Smooth muscle cell (in vitro differentiated cells): ENCODE results near the gene CFAP299. TPM values are rescaled to one million over a fixed set of nuclear protein-coding genes. Genes with fewer than 3 reads are reported as not detected.
"Not testable (repeated sequence)": the region's sequence is repeated elsewhere in the genome, so short reads cannot be mapped to it uniquely, and the experiment has no call there.

ENCODE experiments used
- DNase-seq: peaks from one replicate; lab custom pipeline; 2025; ENCODE audit not compliant: unreplicated experiment; lab: John Stamatoyannopoulos, UW
- H2AFZ ChIP-seq: fragments of 200-600 bp; sonication (generic); 2 replicates; pipeline ENCODE4 v1.6.0; 2016; ENCODE audit warnings: antibody characterized with exemption, low read depth, mild to moderate bottlenecking
- H3F3A ChIP-seq: fragments of 200-600 bp; sonication (generic); 2 replicates; pipeline ENCODE4 v1.6.0; 2017; ENCODE audit warnings: antibody characterized with exemption, low read depth
- H3K27ac ChIP-seq: fragments of 200-600 bp; sonication (generic); 2 replicates; pipeline ENCODE4 v1.5.1; 2016; ENCODE audit warnings: low read depth, mild to moderate bottlenecking
- H3K27me3 ChIP-seq: fragments of 200-600 bp; sonication (generic); 2 replicates; pipeline ENCODE4 v1.6.1; 2016; ENCODE audit warnings: low read depth, mild to moderate bottlenecking
- H3K36me3 ChIP-seq: fragments of 200-600 bp; sonication (generic); 2 replicates; pipeline ENCODE4 v1.5.1; 2016; ENCODE audit warnings: low read depth
- H3K4me1 ChIP-seq: fragments of 200-600 bp; sonication (generic); 2 replicates; pipeline ENCODE4 v1.5.1; 2016; ENCODE audit warnings: low read depth
- H3K4me2 ChIP-seq: fragments of 200-600 bp; sonication (generic); 2 replicates; pipeline ENCODE4 v1.6.0; 2016; ENCODE audit warnings: mild to moderate bottlenecking
- H3K4me3 ChIP-seq: fragments of 200-600 bp; sonication (generic); 2 replicates; pipeline ENCODE4 v1.5.1; 2016; ENCODE audit warnings: mild to moderate bottlenecking
- H3K79me2 ChIP-seq: fragments of 200-600 bp; sonication (generic); 2 replicates; pipeline ENCODE4 v1.6.0; 2016; ENCODE audit warnings: low read depth, mild to moderate bottlenecking
- H3K9ac ChIP-seq: fragments of 200-600 bp; sonication (generic); 2 replicates; pipeline ENCODE4 v1.6.0; 2016; ENCODE audit warnings: low read depth
- H3K9me3 ChIP-seq: fragments of 200-600 bp; sonication (generic); replicated peaks from 2 replicates; pipeline ENCODE4 v1.5.1; 2016; ENCODE audit warnings: low read depth
- H4K20me1 ChIP-seq: fragments of 200-600 bp; sonication (generic); 2 replicates; pipeline ENCODE4 v1.6.0; 2016; ENCODE audit warnings: low read depth
- CTCF ChIP-seq: fragments of 200-600 bp; sonication (generic); IDR thresholded peaks from 2 replicates; pipeline ENCODE4 v1.5.1; 2017; ENCODE audit warnings: borderline replicate concordance, mild to moderate bottlenecking, antibody characterized with exemption; ENCODE audit not compliant: insufficient read depth, poor library complexity, severe bottlenecking
- WGBS: methylation state at CpG from one replicate; pipeline ENCODE4 v1.1.7; 2016; ENCODE audit warnings: low lambda C conversion rate; 5-methylcytosine and 5-hydroxymethylcytosine counted together
- polyA plus RNA-seq: library from polyadenylated mRNA; unstranded; fragments of >200 nt; fragmentation: Nextera tagmentation; extraction: Ambion mirVana; gene quantifications from 2 replicates; pipeline ENCODE4 v1.2.1, GENCODE V29; 2016
- total RNA-seq: library from RNA; depleted of rRNA; stranded (reverse); fragments of >200 nt; gene quantifications from 2 replicates; pipeline ENCODE4 v1.2.3, GENCODE V29; 2014

CFAP299 gene
- total and polyA plus RNA-seq, 2 experiments from 2014 or later, result not detected

- no peaks in the 10 kb centered on the region for H3K4me1 ChIP-seq
- 78% methylated on average over 1 of the region's 1 CpG for WGBS
- H3K79me2 ChIP-seq, result no peaks in the 10 kb centered on the region
- H3K27ac ChIP-seq, result no peak overlapping the region
- H3K4me3 ChIP-seq, result no peak overlapping the region
- H4K20me1 ChIP-seq, result no peaks in the 10 kb centered on the region
- H3K9ac ChIP-seq, result no peak overlapping the region
- no peak overlapping the region for H3K4me2 ChIP-seq
- H3K36me3 ChIP-seq, result no peaks in the 10 kb centered on the region
- H2AFZ ChIP-seq, result no peak overlapping the region
- H3K9me3 ChIP-seq, result no peaks in the 10 kb centered on the region
- no peaks in the 10 kb centered on the region for H3F3A ChIP-seq
- no peak for TF ChIP-seq CTCF
- no peaks in the 10 kb centered on the region for H3K27me3 ChIP-seq
- no peak for DNase-seq
These were observed 462.6 kb downstream of the CFAP299 start for GRCh38 chr4:80798082-80798481.

DNA sequence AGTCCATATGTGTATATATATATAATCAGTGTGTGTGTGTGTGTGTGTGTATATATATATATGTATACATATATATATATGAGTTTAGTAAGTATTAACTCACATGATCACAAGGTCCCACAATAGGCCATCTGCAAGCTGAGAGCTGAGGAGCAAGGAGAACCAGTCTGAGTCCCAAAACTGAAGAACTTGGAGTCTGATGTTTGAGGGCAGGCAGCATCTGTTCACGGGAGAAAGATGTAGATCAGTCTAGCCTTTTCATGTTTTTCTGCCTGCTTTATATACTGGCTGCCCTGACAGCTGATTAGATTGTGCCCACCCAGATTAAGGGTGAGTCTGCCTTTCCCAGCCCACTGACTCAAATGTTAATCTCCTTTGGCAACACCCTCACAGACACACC, 465.2 kb downstream of the CFAP299 start:
- 88% methylated on average over 1 of the region's 1 CpG for WGBS
- not testable (repeated sequence) for H3F3A ChIP-seq, H3K9ac ChIP-seq, H3K79me2 ChIP-seq, H3K27ac ChIP-seq, H3K9me3 ChIP-seq, DNase-seq, H3K4me3 ChIP-seq, H3K27me3 ChIP-seq, H4K20me1 ChIP-seq, H2AFZ ChIP-seq, H3K4me2 ChIP-seq, H3K36me3 ChIP-seq, H3K4me1 ChIP-seq

DNA sequence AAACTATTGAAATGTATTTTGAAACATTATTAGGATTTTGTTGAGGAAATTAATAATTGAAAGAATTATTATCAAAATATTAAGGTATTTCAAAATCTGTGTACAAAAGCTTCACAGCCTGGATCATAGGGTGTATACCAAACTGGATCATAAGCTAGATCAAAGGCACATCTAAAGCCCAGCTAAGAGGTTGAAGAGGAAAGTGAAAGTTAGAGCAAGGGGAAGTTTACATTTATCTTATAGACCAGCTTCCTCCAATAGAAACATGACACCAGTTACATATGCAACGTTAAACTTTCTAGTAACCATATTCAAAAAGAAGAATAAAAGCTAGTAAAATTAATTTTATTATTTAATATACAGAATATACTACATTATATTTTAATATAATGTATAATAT, 467.8 kb downstream of the CFAP299 start:
- Histone ChIP-seq H3K27me3 (no peaks in the 10 kb centered on the region), H3K4me1 (no peaks in the 10 kb centered on the region), H3K9ac (no peak overlapping the region), H3F3A (no peaks in the 10 kb centered on the region), H2AFZ (no peak overlapping the region), H3K9me3 (no peaks in the 10 kb centered on the region), H3K4me3 (no peak overlapping the region), H3K36me3 (no peaks in the 10 kb centered on the region), H3K4me2 (no peak overlapping the region), H3K27ac (no peak overlapping the region), H4K20me1 (no peaks in the 10 kb centered on the region), H3K79me2 (no peaks in the 10 kb centered on the region)
- no peak for TF ChIP-seq CTCF
- no peak for DNase-seq
- 84% methylated on average over 1 of the region's 1 CpG for WGBS

- 84% methylated on average over 1 of the region's 1 CpG for WGBS
- Histone ChIP-seq H3K27ac (no peak overlapping the region), H3F3A (no peaks in the 10 kb centered on the region), H3K27me3 (no peaks in the 10 kb centered on the region), H3K9ac (no peak overlapping the region), H4K20me1 (no peaks in the 10 kb centered on the region), H3K4me2 (no peak overlapping the region), H3K4me1 (no peaks in the 10 kb centered on the region), H3K36me3 (no peaks in the 10 kb centered on the region), H2AFZ (no peak overlapping the region), H3K4me3 (no peak overlapping the region), H3K79me2 (no peaks in the 10 kb centered on the region), H3K9me3 (no peaks in the 10 kb centered on the region)
- no peak for DNase-seq
- TF ChIP-seq CTCF, result no peak
These were observed 470.9 kb downstream of the CFAP299 start for GRCh38 chr4:80806472-80806871.
